ENCODE data around the gene RPRML. TPM values are rescaled to one million over a fixed set of nuclear protein-coding genes. Genes with fewer than 3 reads are reported as not detected.
A peak's percentile ranks its signal among the peaks of the same experiment; 100 is the strongest.

Gene RPRML
- total and polyA plus RNA-seq, 7 donors: 0.03 to 0.43 (median 0.30) TPM; not detected in 2

GRCh38 chr17:46952115-46952514 lies 26.9 kb downstream of the RPRML start:
- Histone ChIP-seq H3K4me1 (no peaks in the 10 kb centered on the region), H3K9me3 (no peaks in the 10 kb centered on the region), H3K36me3 (ENCODE audit: insufficient read depth in 1 of 2, low read depth in 1 of 2) (peaks cover 0 to 2% of the 10 kb centered on the region in 2 donors), H3K27ac (no peak overlapping the region), H3K27me3 (ENCODE audit: insufficient read depth in 3 of 3, low read length in 2 of 3) (peaks cover 0 to 3% (median 3%) of the 10 kb centered on the region in 3 donors), H3K4me3 (no peak overlapping the region)
- WGBS, 3 donors: 72 to 74% (median 73%) methylated on average over 9 of the region's 9 CpGs
- DNase-seq (no peak), ATAC-seq (no peak)
- no peak for TF ChIP-seq CTCF (IDR thresholded peaks at IDR 0.05)
- intact Hi-C loops (cut with DNase I): no loop called here

- no peak for TF ChIP-seq CTCF (IDR thresholded peaks at IDR 0.05)
- no peak for DNase-seq
- Histone ChIP-seq H3K27ac (no peak overlapping the region), H3K4me1 (no peaks in the 10 kb centered on the region), H3K9me3 (no peaks in the 10 kb centered on the region), H3K4me3 (no peak overlapping the region), H3K27me3 (ENCODE audit: insufficient read depth in 3 of 3, low read length in 2 of 3) (peaks cover 0 to 3% (median 3%) of the 10 kb centered on the region in 3 donors), H3K36me3 (ENCODE audit: insufficient read depth in 1 of 2, low read depth in 1 of 2) (peaks cover 0 to 2% of the 10 kb centered on the region in 2 donors)
- 11 to 23% (median 13%) methylated on average over 5 of the region's 5 CpGs for WGBS, 3 donors
- ATAC-seq: no peak
- intact Hi-C loops (cut with DNase I): no loop called here
Observed at GRCh38 chr17:46951706-46952105, 27.3 kb downstream of the RPRML start.

- ATAC-seq: peak in 1 of 4 donors; percentile 32
- peaks cover 0 to 3% (median 3%) of the 10 kb centered on the region in 3 donors for H3K27me3 ChIP-seq (ENCODE audit: insufficient read depth in 3 of 3, low read length in 2 of 3)
- H3K4me1 ChIP-seq: no peaks in the 10 kb centered on the region
- H3K27ac ChIP-seq: no peak overlapping the region
- H3K36me3 ChIP-seq (ENCODE audit: insufficient read depth in 1 of 2, low read depth in 1 of 2): peaks cover 0 to 2% of the 10 kb centered on the region in 2 donors
- DNase-seq: peak in 1 of 2 donors; percentile 35
- 25 to 35% (median 26%) methylated on average over 16 of the region's 16 CpGs for WGBS, 3 donors
- TF ChIP-seq CTCF (IDR thresholded peaks at IDR 0.05): no peak
- no peaks in the 10 kb centered on the region for H3K9me3 ChIP-seq
- intact Hi-C loops (cut with DNase I): no loop called here
- H3K4me3 ChIP-seq: no peak overlapping the region
Observed at GRCh38 chr17:46950997-46951621, 27.9 kb downstream of the RPRML start.

GRCh38 chr17:46950342-46950996 lies 28.6 kb downstream of the RPRML start:
- Histone ChIP-seq H3K36me3 (ENCODE audit: insufficient read depth in 1 of 2, low read depth in 1 of 2) (peaks cover 0 to 2% of the 10 kb centered on the region in 2 donors), H3K27ac (no peak overlapping the region), H3K4me3 (no peak overlapping the region), H3K4me1 (no peaks in the 10 kb centered on the region), H3K27me3 (ENCODE audit: insufficient read depth in 3 of 3, low read length in 2 of 3) (peaks cover 0 to 3% (median 3%) of the 10 kb centered on the region in 3 donors), H3K9me3 (no peaks in the 10 kb centered on the region)
- 40 to 55% (median 54%) methylated on average over 7 of the region's 7 CpGs for WGBS, 3 donors
- DNase-seq (no peak), ATAC-seq (peak in 1 of 4 donors; percentile 13)
- intact Hi-C loops (cut with DNase I): no loop called here
- no peak for TF ChIP-seq CTCF (IDR thresholded peaks at IDR 0.05)
